Measurements from ENCODE around the gene VGLL4. TPM values are rescaled to one million over a fixed set of nuclear protein-coding genes. Genes with fewer than 3 reads are reported as not detected.

VGLL4 gene
- polyA plus RNA-seq, 1 donor: 50.7 TPM

DNA sequence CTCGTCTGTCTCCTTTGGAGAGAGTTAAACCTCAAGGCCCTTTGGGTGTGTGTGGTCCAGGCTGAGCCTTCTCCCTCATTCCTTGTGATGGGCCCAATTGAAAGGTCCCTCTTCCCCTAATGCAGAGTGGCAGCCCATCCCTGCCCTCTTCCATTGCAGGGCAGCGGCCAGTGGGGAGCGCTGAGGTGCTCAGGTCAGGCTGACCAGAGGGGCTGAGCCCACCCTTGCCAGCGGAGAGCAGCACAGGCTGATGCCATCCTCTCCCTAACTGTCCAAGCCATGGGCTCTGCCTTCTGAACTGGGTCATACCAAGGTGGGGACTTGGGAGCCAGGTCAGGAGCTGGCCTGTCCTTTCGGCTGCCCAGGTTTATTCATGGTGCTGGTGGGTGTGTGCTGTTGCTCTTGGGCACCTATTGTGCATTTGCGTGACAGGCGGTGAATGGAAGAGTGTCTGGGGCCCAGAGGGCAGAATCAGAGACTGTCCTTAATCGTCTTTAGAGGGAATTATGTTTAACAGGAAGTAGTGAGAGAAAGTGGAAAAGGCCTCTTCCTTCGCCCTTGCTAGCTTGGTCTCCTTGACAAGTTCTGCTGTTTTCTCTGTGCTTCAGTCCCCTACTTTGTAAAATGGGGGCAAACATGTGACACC is 96.9 kb downstream of the VGLL4 start:
- no peak for DNase-seq

DNA sequence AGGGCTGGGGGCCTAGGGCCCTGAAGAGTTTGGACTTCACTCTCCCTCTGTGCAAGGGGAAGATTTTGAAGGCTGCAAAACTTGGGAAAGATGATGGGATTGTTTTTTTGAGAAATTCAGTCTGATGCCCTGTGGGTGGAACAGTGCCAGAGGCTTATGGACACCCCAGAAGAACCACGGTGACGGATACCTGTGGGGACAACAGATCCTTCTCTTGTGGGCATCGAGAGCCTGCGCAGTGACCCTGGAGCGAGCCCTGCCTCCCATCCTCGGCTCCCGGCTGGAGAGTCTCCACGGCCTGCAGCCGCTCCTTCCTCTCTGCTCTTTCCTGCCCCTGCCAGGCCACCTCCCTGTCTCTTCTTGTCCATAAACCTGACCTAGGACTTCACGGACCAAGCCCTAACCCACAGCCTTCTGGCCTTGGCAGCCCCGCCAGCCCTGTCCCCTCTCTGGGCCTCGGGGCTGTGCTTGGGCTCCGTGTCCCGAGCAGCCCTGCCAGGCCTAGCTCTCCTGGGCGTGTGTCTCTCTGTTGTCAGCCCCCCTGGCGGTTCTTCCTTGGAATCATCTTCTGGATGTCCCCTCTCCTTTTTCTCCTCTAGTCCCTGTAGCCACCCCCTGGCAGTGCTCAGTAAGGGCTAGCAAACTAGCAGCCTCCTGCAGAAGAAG is 98.4 kb downstream of the VGLL4 start:
- DNase-seq: no peak

DNA sequence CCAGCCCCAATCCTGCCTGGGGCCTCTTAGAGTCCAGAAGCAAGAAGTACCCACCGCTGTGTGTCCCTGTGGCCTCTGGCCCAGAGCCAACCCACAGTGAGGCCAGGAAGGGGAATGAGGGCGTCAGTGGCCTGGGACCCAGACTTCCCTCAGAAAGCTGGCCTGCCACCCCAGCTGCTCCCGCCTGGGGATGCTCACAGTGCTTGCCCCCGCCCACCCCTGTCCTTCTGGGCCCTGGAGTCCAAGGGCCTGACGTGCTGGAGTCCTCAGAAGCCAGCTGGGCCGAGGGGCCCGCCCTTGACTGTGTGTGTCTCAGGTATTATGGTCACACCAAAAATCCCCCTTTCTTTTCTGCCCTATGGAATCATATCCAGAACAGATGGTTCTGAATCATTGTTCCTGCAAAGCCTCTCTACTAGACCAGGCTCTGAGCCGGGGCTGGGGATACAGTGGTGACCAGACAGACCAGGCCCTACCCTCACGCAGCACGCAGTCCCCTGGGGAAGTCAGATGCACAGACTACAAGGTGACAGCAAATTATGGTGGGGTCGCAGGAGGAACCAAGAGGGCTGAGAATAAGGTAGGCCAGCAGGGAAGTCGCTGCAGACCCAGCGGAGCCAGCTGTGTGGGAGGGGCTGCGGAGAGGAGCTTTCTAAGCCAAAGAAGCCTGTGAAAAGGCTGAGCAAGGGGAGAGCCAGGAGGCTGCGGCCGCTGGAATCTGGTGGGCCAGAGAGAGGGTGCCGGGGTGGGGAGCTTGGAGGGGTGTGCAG is 99.1 kb downstream of the VGLL4 start:
- DNase-seq: no peak

GRCh38 chr3:11543948-11544387 is 99.7 kb downstream of the VGLL4 start:
- no peak for DNase-seq

DNA sequence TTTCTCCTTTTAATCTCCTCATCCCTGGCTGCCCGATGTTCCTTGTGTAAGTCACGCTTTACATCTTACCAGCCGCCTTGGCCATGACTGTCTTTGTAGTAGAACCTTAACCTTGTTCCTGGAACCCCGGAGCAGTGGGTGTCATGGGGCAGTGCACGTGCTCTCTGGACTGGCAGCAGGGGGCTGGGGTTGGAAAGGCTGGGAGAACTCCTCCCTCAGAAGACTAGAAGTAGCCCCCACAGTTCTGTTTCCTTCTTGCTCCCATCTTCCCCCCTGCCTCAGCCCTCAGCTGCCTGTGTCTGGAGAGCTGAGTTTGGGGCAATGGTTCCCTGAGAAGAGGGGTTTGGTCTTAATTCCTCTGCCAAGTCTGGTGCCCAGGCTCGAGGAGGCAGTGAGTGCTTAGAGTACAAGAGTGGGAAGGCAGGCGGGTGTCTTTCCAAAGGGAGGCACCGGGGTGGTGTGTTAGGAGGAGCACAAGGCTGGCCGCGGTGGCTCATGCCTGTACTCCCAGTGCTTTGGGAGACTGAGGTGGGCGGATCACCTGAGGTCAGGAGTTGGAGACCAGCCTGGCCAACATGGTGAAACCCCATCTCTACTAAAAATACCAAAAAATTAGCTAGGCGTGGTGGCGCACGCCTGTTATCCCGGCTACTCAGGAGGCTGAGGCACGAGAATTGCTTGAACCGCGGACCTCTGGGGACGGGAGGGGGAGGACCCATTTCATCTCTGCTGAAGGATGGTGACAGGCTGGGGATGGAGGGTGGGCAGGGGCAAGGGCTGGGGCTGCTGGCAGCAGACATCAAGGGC is 100.4 kb downstream of the VGLL4 start:
- DNase-seq: no peak

DNA sequence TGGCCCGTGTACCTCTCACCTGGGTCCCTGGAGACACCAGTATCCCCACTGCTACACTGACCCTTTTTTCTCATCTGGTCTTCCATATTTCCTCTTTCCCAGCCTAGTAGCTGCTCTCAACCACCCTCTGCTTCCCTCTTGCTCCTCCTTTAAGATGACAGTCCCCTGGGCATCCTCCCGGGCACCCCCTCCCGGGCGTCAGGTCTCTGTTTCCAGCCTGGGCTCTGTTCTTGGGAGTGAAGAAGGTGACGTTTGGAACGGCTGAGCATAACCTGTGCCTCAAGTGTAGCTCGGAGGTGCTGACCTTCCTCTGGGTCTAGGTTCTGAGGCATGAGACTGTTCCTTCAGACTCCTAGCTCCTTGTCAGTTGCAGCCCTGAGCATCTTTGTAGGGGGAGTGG is 101.2 kb downstream of the VGLL4 start:
- no peak for DNase-seq

- DNase-seq: no peak
Observed at GRCh38 chr3:11541321-11542303, 102.1 kb downstream of the VGLL4 start.

- no peak for DNase-seq
Observed at GRCh38 chr3:11539677-11540076, 104.0 kb downstream of the VGLL4 start.

DNA sequence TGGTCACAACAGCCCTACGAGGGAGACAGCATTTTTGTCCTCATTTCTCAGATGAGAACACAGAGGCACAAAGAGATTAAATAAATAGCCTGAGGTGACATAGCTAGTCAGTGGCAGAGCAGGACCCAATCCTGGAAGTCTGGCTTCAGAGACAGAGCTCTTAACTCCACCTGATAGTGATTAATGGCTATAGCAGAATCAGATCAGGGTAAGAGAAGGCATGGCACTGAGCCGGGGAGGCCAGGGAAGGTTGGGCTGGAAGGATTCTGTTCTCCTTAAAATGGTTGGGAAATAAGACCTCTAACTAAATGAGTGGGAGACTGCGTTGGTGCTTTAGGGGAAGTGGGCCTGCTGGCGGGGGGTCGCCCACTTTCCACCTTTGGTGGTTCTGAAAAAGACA is 104.5 kb downstream of the VGLL4 start:
- no peak for DNase-seq

GRCh38 chr3:11538581-11538980 is 105.1 kb downstream of the VGLL4 start:
- DNase-seq: no peak

- no peak for DNase-seq
Observed at GRCh38 chr3:11536936-11537612, 106.6 kb downstream of the VGLL4 start.

- DNase-seq: no peak
Observed at GRCh38 chr3:11536132-11536935, 107.4 kb downstream of the VGLL4 start.

- DNase-seq: no peak
Observed at GRCh38 chr3:11535243-11535960, 108.3 kb downstream of the VGLL4 start.

DNA sequence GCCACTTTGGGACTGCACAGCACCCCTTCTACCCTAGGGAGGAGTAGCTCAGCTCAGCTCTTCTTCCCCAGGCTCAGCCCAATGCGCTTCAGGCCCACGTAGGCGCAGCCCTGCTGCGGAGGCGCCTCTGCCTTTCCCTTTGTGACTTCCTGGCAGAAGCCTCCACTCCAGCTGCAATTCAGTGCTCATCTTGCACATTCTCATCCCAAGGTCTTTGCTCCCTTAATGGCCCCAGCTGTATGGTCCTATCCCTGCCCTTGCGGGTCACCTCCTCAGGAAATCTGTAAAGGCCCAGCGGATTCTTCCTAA is 109.0 kb downstream of the VGLL4 start:
- DNase-seq: no peak

DNA sequence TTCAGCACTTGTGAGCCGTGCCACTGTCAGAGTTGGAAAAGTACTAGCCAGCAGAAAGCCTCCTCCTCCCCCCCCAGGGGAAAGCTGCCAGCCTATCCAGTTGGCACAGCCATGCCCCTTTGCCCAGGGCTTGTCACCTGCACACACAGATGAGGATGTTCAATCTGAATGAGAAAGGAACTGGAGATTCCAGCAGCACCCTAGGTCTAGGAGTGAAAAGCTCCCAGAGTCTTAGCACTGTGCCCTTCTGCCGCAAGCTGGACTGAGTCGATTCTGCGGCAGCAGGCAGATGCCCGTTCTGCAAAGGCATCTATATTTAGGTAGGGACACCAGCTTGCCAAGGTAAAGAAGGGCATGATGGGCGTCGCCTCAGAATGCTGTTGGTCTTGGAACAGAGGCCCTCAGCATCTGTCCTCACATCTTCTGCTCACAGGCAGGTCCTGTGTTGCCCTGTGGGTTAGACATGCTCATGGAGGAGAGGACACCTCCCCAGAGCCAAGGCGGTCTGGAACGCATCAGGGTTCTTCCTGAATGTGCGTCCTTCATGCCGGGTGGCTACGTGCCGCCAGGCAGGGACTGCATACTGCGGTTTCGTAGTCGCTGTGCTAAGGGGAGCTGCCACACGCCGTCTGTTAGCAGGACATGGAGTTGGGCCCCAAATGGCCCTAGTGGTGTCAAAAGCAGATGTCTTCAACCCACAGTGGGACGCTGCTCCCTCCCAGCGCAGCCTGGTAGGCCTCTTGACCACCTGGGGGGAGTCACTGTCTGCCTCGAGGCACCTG is 109.5 kb downstream of the VGLL4 start:
- DNase-seq: no peak

DNA sequence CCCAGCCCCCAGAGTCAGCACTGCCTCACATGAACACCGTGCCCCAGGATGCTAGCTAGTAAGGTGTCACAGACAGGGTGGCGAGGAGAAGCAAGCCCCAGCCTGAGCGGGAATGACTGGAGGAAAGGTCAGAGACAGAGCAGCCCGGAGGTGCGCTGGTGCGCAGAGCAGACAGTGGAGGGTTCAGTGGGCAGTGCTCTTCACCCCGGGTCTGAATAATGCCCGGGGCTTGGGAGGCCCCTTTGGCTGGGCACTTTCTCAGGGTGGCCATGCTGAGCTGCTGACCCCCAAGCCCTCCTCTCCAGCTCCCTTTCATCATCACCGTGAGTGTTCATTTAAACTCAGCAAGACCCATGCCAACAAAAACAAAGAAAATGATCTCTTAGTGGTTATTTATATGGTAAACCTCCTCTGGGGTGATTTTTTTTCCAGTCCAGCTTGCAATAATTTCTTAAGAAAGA is 110.8 kb downstream of the VGLL4 start:
- no peak for DNase-seq

DNA sequence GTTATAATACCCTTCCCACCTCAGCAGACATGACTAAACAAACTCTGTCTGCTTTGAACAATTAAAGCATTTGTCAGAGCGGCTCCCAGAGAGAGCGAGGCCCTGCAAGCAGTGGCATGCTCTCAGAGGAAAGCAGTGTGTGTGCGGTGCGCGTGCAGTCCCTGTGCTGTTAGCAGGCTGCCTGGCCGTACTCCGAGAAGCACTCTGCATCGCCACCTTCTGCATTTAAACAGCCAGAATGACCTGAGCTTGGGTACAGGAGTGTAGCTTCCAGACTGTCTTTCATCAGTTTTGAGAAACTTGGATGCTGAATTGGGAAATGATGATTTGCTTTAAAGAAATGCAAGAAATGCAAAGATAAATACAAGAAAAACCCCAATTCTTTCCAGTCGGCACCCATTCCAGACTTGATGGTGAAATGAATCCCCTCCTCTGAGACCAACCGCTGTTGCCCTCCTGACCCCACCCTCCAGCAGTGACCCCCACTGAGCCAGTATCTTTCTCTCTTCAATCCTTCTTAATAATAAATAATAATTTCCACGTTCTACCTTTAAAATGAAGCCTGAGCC is 113.5 kb downstream of the VGLL4 start:
- DNase-seq: no peak

GRCh38 chr3:11529281-11529680 is 114.4 kb downstream of the VGLL4 start:
- DNase-seq: no peak

Measured in hindlimb muscle (tissue), 1 donor.